Esophagus (tissue), 2 donors: ENCODE data around the gene LGR5. TPM values are rescaled to one million over a fixed set of nuclear protein-coding genes. Genes with fewer than 3 reads are reported as not detected.
"Not testable (repeated sequence)": the region's sequence is repeated elsewhere in the genome, so short reads cannot be mapped to it uniquely, and the experiment has no call there.

Source experiments
- H3K27ac ChIP-seq, 2 donors: one replicate each; pipeline ENCODE4 v1.5.1; 2013; ENCODE audit warnings: low read depth in 2 of 2, mild to moderate bottlenecking in 2 of 2, inconsistent platforms in 1 of 2, low read length in 1 of 2, moderate library complexity in 1 of 2
- H3K27me3 ChIP-seq, 2 donors: one replicate each; pipeline ENCODE4 v1.6.1; 2013; ENCODE audit warnings: low read length in 2 of 2, control low read depth in 1 of 2, mild to moderate bottlenecking in 1 of 2; ENCODE audit not compliant: insufficient read depth in 2 of 2, control insufficient read depth in 1 of 2
- H3K36me3 ChIP-seq, 2 donors: one replicate each; pipeline ENCODE4 v1.6.1; 2013; ENCODE audit warnings: low read length in 1 of 2; ENCODE audit not compliant: control insufficient read depth in 2 of 2, insufficient read depth in 2 of 2
- H3K4me1 ChIP-seq, 2 donors: one replicate each; pipeline ENCODE4 v1.6.1; 2013; ENCODE audit warnings: low read length in 1 of 2; ENCODE audit not compliant: control insufficient read depth in 2 of 2, insufficient read depth in 2 of 2
- H3K4me3 ChIP-seq, 2 donors: one replicate each; pipeline ENCODE4 v1.5.1; 2013; ENCODE audit warnings: low read length in 2 of 2, mild to moderate bottlenecking in 2 of 2, low read depth in 1 of 2, moderate library complexity in 1 of 2
- H3K9me3 ChIP-seq, 2 donors: one replicate each; pipeline ENCODE4 v1.6.1; 2013; ENCODE audit warnings: mild to moderate bottlenecking in 2 of 2, low read depth in 1 of 2, low read length in 1 of 2, moderate library complexity in 1 of 2; ENCODE audit not compliant: control insufficient read depth in 2 of 2, insufficient read depth in 1 of 2
- WGBS, 2 donors: extraction: QIAGEN DNeasy Blood & Tissue Kit; methylation state at CpG; one replicate each; pipeline ENCODE4 v1.1.7; 2013; 5-methylcytosine and 5-hydroxymethylcytosine counted together
- polyA plus RNA-seq, 2 donors: library from polyadenylated mRNA; stranded (reverse); fragments of 200-250 nt; gene quantifications; one replicate each; pipeline ENCODE4 v1.2.3, GENCODE V29; 2013
- donor health status: healthy with polysubstance abuse.
- donor health status: Bipolar disorder and iron deficiency.

The LGR5 gene
- polyA plus RNA-seq, 2 donors = 0.01 TPM; not detected in 1

GRCh38 chr12:71465796-71466195 lies 26.2 kb downstream of the LGR5 start:
- Histone ChIP-seq H3K36me3 (no peaks in the 10 kb centered on the region), H3K9me3 (no peaks in the 10 kb centered on the region), H3K4me1 (no peaks in the 10 kb centered on the region), H3K27me3 (peaks cover 0 to 2% of the 10 kb centered on the region in 2 donors), H3K4me3 (no peak overlapping the region), H3K27ac (no peak overlapping the region)

- no peaks in the 10 kb centered on the region for H3K9me3 ChIP-seq
- no peaks in the 10 kb centered on the region for H3K4me1 ChIP-seq
- no peak overlapping the region for H3K4me3 ChIP-seq
- H3K36me3 ChIP-seq = no peaks in the 10 kb centered on the region
- H3K27ac ChIP-seq = no peak overlapping the region
- 71 to 74% methylated on average over 15 of the region's 15 CpGs for WGBS, 2 donors
- no peaks in the 10 kb centered on the region for H3K27me3 ChIP-seq
These were observed 29.7 kb downstream of the LGR5 start for GRCh38 chr12:71469258-71469750.

- no peaks in the 10 kb centered on the region for H3K27me3 ChIP-seq
- WGBS, 2 donors = 43 to 50% methylated on average over 2 of the region's 2 CpGs
- H3K4me1 ChIP-seq = no peaks in the 10 kb centered on the region
- no peaks in the 10 kb centered on the region for H3K9me3 ChIP-seq
- H3K27ac ChIP-seq = no peak overlapping the region
- no peak overlapping the region for H3K4me3 ChIP-seq
- H3K36me3 ChIP-seq = no peaks in the 10 kb centered on the region
These were observed 32.9 kb downstream of the LGR5 start for GRCh38 chr12:71472441-71472911.

- Histone ChIP-seq H3K27ac (no peak overlapping the region), H3K4me3 (no peak overlapping the region)
These were observed 35.2 kb downstream of the LGR5 start for GRCh38 chr12:71474791-71475190.

GRCh38 chr12:71475280-71475679 lies 35.7 kb downstream of the LGR5 start:
- Histone ChIP-seq H3K4me1 (no peaks in the 10 kb centered on the region), H3K9me3 (no peaks in the 10 kb centered on the region), H3K27me3 (no peaks in the 10 kb centered on the region), H3K36me3 (no peaks in the 10 kb centered on the region), H3K4me3 (no peak overlapping the region), H3K27ac (no peak overlapping the region)
- 61 to 62% methylated on average over 5 of the region's 5 CpGs for WGBS, 2 donors

More at GRCh38 chr12:71474791-71475190, 35.2 kb downstream of the LGR5 start:
- 44 to 66% methylated on average over 2 of the region's 2 CpGs for WGBS, 2 donors
- H3K9me3 ChIP-seq = no peaks in the 10 kb centered on the region
- H3K4me1 ChIP-seq = no peaks in the 10 kb centered on the region
- no peaks in the 10 kb centered on the region for H3K27me3 ChIP-seq
- no peaks in the 10 kb centered on the region for H3K36me3 ChIP-seq

- Histone ChIP-seq H3K4me1 (no peaks in the 10 kb centered on the region), H3K36me3 (no peaks in the 10 kb centered on the region), H3K27ac (no peak overlapping the region), H3K4me3 (no peak overlapping the region), H3K27me3 (no peaks in the 10 kb centered on the region), H3K9me3 (no peaks in the 10 kb centered on the region)
- 47 to 68% methylated on average over 3 of the region's 3 CpGs for WGBS, 2 donors
These were observed 36.9 kb downstream of the LGR5 start for GRCh38 chr12:71476513-71476912.

- H3K4me3 ChIP-seq = no peak overlapping the region
- 96 to 100% methylated on average over 2 of the region's 2 CpGs for WGBS, 2 donors
- no peaks in the 10 kb centered on the region for H3K36me3 ChIP-seq
- no peaks in the 10 kb centered on the region for H3K27me3 ChIP-seq
- no peaks in the 10 kb centered on the region for H3K9me3 ChIP-seq
- no peak overlapping the region for H3K27ac ChIP-seq
- H3K4me1 ChIP-seq = no peaks in the 10 kb centered on the region
These were observed 38.0 kb downstream of the LGR5 start for GRCh38 chr12:71477609-71478008.

- Histone ChIP-seq H3K9me3 (no peaks in the 10 kb centered on the region), H3K4me1 (no peaks in the 10 kb centered on the region), H3K27me3 (peaks cover 0 to 3% of the 10 kb centered on the region in 2 donors), H3K27ac (no peak overlapping the region), H3K4me3 (no peak overlapping the region), H3K36me3 (no peaks in the 10 kb centered on the region)
- WGBS, 2 donors = 42 to 60% methylated on average over 1 of the region's 1 CpG
These were observed 38.7 kb downstream of the LGR5 start for GRCh38 chr12:71478270-71478669.

GRCh38 chr12:71484272-71484905 lies 44.8 kb downstream of the LGR5 start:
- WGBS, 2 donors = 57 to 63% methylated on average over 8 of the region's 8 CpGs
- no peak overlapping the region for H3K27ac ChIP-seq
- H3K4me3 ChIP-seq = no peak overlapping the region
- no peaks in the 10 kb centered on the region for H3K4me1 ChIP-seq
- H3K36me3 ChIP-seq = no peaks in the 10 kb centered on the region
- H3K27me3 ChIP-seq = peaks cover 0 to 3% of the 10 kb centered on the region in 2 donors
- H3K9me3 ChIP-seq = no peaks in the 10 kb centered on the region

- WGBS, 2 donors = 78 to 100% methylated on average over 2 of the region's 2 CpGs
These were observed 51.2 kb downstream of the LGR5 start for GRCh38 chr12:71490844-71491243.

More at GRCh38 chr12:71490844-71491243, 51.2 kb downstream of the LGR5 start:
- not testable (repeated sequence) for H3K27ac ChIP-seq, H3K4me3 ChIP-seq, H3K36me3 ChIP-seq, H3K4me1 ChIP-seq, H3K9me3 ChIP-seq, H3K27me3 ChIP-seq
